Measurements from ENCODE around the gene PIH1D1. TPM values are rescaled to one million over a fixed set of nuclear protein-coding genes. Genes with fewer than 3 reads are reported as not detected.

PIH1D1 gene
- total and polyA plus RNA-seq, 12 donors = 26.6 to 131 (median 83.6) TPM

GRCh38 chr19:49423985-49424303 lies 27.7 kb downstream of the PIH1D1 start:
- TF ChIP-seq POLR2A (IDR thresholded peaks at IDR 0.05) = no peak
- no peak for DNase-seq
- WGBS, 4 donors = 9 to 19% (median 16%) methylated on average over 3 of the region's 3 CpGs
- H3K27me3 ChIP-seq = peaks cover 85% of the 10 kb centered on the region
- H3K4me1 ChIP-seq (replicated peaks in 1 of 2) = peaks cover 0 to 26% of the 10 kb centered on the region in 2 donors
- H3K27ac ChIP-seq = no peak overlapping the region
- H3K36me3 ChIP-seq (replicated peaks in 1 of 2) = no peaks in the 10 kb centered on the region
- H3K9me3 ChIP-seq (replicated peaks in 1 of 3) = no peaks in the 10 kb centered on the region
- intact Hi-C loops (cut with DNase I) = no loop called here
- no peak overlapping the region for H3K4me3 ChIP-seq

- Histone ChIP-seq H3K27me3 (peaks cover 82% of the 10 kb centered on the region), H3K27ac (no peak within 1 kb of the TSS), H3K36me3 (replicated peaks in 1 of 2) (no peaks in the 10 kb centered on the region), H3K4me3 (peak within 1 kb of the TSS in 1 of 4 donors; percentile 34), H3K4me1 (replicated peaks in 1 of 2) (peaks cover 0 to 25% of the 10 kb centered on the region in 2 donors), H3K9me3 (replicated peaks in 1 of 3) (no peaks in the 10 kb centered on the region)
- intact Hi-C loops (cut with DNase I) = no loop called here
- no peak for DNase-seq
- WGBS, 4 donors = 6 to 8% (median 7%) methylated on average over 25 to 42 of the region's 42 CpGs
- TF ChIP-seq CTCF (IDR thresholded peaks at IDR 0.05) (no peak), POLR2A (IDR thresholded peaks at IDR 0.05) (no peak)
Observed at GRCh38 chr19:49423071-49423984, 28.3 kb downstream of the PIH1D1 start, which contains the start of gene PTH2. Gene PTH2 (minus strand): TSS chr19:49423441. CDS start chr19:49423339, 102 bp downstream.

GRCh38 chr19:49422407-49423070 lies 29.1 kb downstream of the PIH1D1 start:
- WGBS, 4 donors = 2 to 5% (median 3%) methylated on average over 18 to 58 of the region's 58 CpGs
- no peaks in the 10 kb centered on the region for H3K36me3 ChIP-seq (replicated peaks in 1 of 2)
- peak in 1 of 7 donors; percentile 40 for DNase-seq
- peaks cover 0 to 20% of the 10 kb centered on the region in 2 donors for H3K4me1 ChIP-seq (replicated peaks in 1 of 2)
- no peak overlapping the region for H3K27ac ChIP-seq
- H3K9me3 ChIP-seq (replicated peaks in 1 of 3) = no peaks in the 10 kb centered on the region
- intact Hi-C loops (cut with DNase I) = no loop called here
- H3K27me3 ChIP-seq = peaks cover 75% of the 10 kb centered on the region
- TF ChIP-seq POLR2A (IDR thresholded peaks at IDR 0.05) (no peak), CTCF (IDR thresholded peaks at IDR 0.05) (peak in 4 of 6 experiments; percentile 9 to 36 (median 20))
- H3K4me3 ChIP-seq = peak overlapping the region in 1 of 4 donors; percentile 34

GRCh38 chr19:49421878-49422202 lies 29.8 kb downstream of the PIH1D1 start:
- Histone ChIP-seq H3K36me3 (replicated peaks in 1 of 2) (no peaks in the 10 kb centered on the region), H3K9me3 (replicated peaks in 1 of 3) (no peaks in the 10 kb centered on the region), H3K27ac (no peak overlapping the region), H3K4me3 (no peak overlapping the region), H3K4me1 (replicated peaks in 1 of 2) (peaks cover 0 to 20% of the 10 kb centered on the region in 2 donors), H3K27me3 (peaks cover 68% of the 10 kb centered on the region)
- 19 to 28% (median 21%) methylated on average over 3 of the region's 3 CpGs for WGBS, 4 donors
- intact Hi-C loops (cut with DNase I) = no loop called here
- TF ChIP-seq CTCF (IDR thresholded peaks at IDR 0.05) = no peak
- no peak for TF ChIP-seq POLR2A (IDR thresholded peaks at IDR 0.05)
- DNase-seq = no peak
